ENCODE data around the gene LRP11.

- TF ChIP-seq POLR2A (IDR thresholded peaks at IDR 0.05) (no peak), CTCF (IDR thresholded peaks at IDR 0.05) (no peak)
Observed at GRCh38 chr6:149877659-149878058, 13.5 kb upstream of the LRP11 start.
